HCT116 (cell line): ENCODE data around the gene SGCA. TPM values are rescaled to one million over a fixed set of nuclear protein-coding genes. Genes with fewer than 3 reads are reported as not detected.

Experiments used
- ATAC-seq: fragments of 200-7000 bp; cut with Tn5 transposase; 2 replicates; pipeline ENCODE4 v1.9.1; 2020; ENCODE audit warnings: mild to moderate bottlenecking, moderate library complexity
- BruUV-seq: library from RNA; stranded (reverse); fragments of 400-500 nt; replicated peaks from 2 replicates; lab custom pipeline; 2021; lab: Mats Ljungman, UMichigan
- CTCF ChIA-PET: fragments of 300-600 bp; sonication (Branson Sonifier 250); formaldehyde crosslinking; loops from one replicate; lab custom pipeline; 2021; ENCODE audit warnings: antibody characterized with exemption; lab: Charles Lee
- POLR2A ChIA-PET: fragments of 300-600, 350-600 bp; sonication (Branson Sonifier 250); formaldehyde crosslinking; loops from one replicate; lab custom pipeline; 2021; ENCODE audit warnings: antibody characterized with exemption; lab: Charles Lee
- RAD21 ChIA-PET, 2 experiments: fragments of 300-600 bp; sonication (Branson Sonifier 250); formaldehyde crosslinking; loops; one replicate each; lab custom pipeline; 2023; ENCODE audit warnings: low total read pairs in 2 of 2; ENCODE audit not compliant: uncharacterized antibody in 2 of 2, unreplicated experiment in 2 of 2, low non-redundant PET in 1 of 2; lab: Charles Lee
- DNase-seq: peaks from one replicate; pipeline ENCODE4 v3.0.0-alpha.2; 2010; ENCODE audit warnings: low read depth, low spot score
- H2AFZ ChIP-seq: fragments of 200-600 bp; shearing (Covaris generic), sonication (generic); 2 replicates; pipeline ENCODE4 v1.6.1; 2017; ENCODE audit warnings: low read depth, mixed run types, mixed read lengths, antibody characterized with exemption, low read length; ENCODE audit not compliant: poor library complexity, severe bottlenecking
- H3K27ac ChIP-seq: 2 replicates; pipeline ENCODE4 v1.5.1; 2012; ENCODE audit warnings: low read depth, low read length
- H3K27me3 ChIP-seq: fragments of 200-600 bp; sonication (generic); 2 replicates; pipeline ENCODE4 v1.6.1; 2016; ENCODE audit warnings: mixed run types, low read length, mixed read lengths; ENCODE audit not compliant: insufficient read depth
- H3K36me3 ChIP-seq, 2 experiments: fragments of 200-500 bp in 1 of 2; fragments of 200-600 bp in 1 of 2; sonication (Bioruptor generic) in 1 of 2; sonication (generic) in 1 of 2; 2 replicates each; pipeline versions ENCODE4 v1.5.1 to v1.6.1; 2014 to 2016; ENCODE audit warnings: low read length in 2 of 2, inconsistent platforms in 1 of 2, mixed read lengths in 1 of 2, mixed run types in 1 of 2; ENCODE audit not compliant: insufficient read depth in 2 of 2, control insufficient read depth in 1 of 2
- H3K4me1 ChIP-seq, 2 experiments: fragments of 200-600 bp in 1 of 2; sonication (generic) in 1 of 2; 2 replicates each; pipeline versions ENCODE4 v1.5.1 to v1.6.1; 2012 to 2017; ENCODE audit warnings: low read length in 2 of 2, inconsistent platforms in 1 of 2, mild to moderate bottlenecking in 1 of 2, mixed read lengths in 1 of 2, mixed run types in 1 of 2, moderate library complexity in 1 of 2; ENCODE audit not compliant: insufficient read depth in 2 of 2, control insufficient read depth in 1 of 2
- H3K4me2 ChIP-seq: fragments of 200-600 bp; sonication (generic); 2 replicates; pipeline ENCODE4 v1.6.1; 2017; ENCODE audit warnings: mixed run types, low read length, mixed read lengths
- H3K4me3 ChIP-seq, 2 experiments: fragments of 200-600 bp in 1 of 2; sonication (generic) in 1 of 2; replicated peaks in 1 of 2; 2 replicates each; pipeline ENCODE4 v1.5.1; 2011 to 2016; ENCODE audit warnings: low read length in 2 of 2, control low read depth in 1 of 2, low read depth in 1 of 2, mild to moderate bottlenecking in 1 of 2, mixed read lengths in 1 of 2, mixed run types in 1 of 2
- H3K79me2 ChIP-seq: fragments of 200-600 bp; sonication (generic); 2 replicates; pipeline ENCODE4 v1.6.1; 2017; ENCODE audit warnings: mild to moderate bottlenecking, mixed run types, low read length, moderate library complexity, mixed read lengths; ENCODE audit not compliant: insufficient read depth
- H3K9ac ChIP-seq: fragments of 200-600 bp; sonication (generic); 2 replicates; pipeline ENCODE4 v1.6.1; 2016; ENCODE audit warnings: low read length, mixed read lengths
- H3K9me2 ChIP-seq: fragments of 200-600 bp; sonication (generic), shearing (Covaris generic); 2 replicates; pipeline ENCODE4 v1.6.1; 2017; ENCODE audit warnings: mixed run types, mild to moderate bottlenecking, moderate library complexity; ENCODE audit not compliant: insufficient read depth
- H3K9me3 ChIP-seq, 2 experiments: fragments of 200-500 bp in 1 of 2; fragments of 200-600 bp in 1 of 2; sonication (Bioruptor generic) in 1 of 2; sonication (generic) in 1 of 2; 2 replicates each; pipeline ENCODE4 v1.6.1; 2014 to 2017; ENCODE audit warnings: low read length in 2 of 2, mixed read lengths in 2 of 2, inconsistent platforms in 1 of 2, low read depth in 1 of 2, mild to moderate bottlenecking in 1 of 2, mixed run types in 1 of 2, moderate library complexity in 1 of 2; ENCODE audit not compliant: control insufficient read depth in 1 of 2, insufficient read depth in 1 of 2
- H4K20me1 ChIP-seq: fragments of 200-600 bp; sonication (generic), shearing (Covaris generic); 2 replicates; pipeline ENCODE4 v1.6.1; 2017; ENCODE audit warnings: mixed run types, mild to moderate bottlenecking, moderate library complexity; ENCODE audit not compliant: insufficient read depth
- ATF3 ChIP-seq: IDR thresholded peaks from 2 replicates; pipeline ENCODE4 v1.6.1; 2012
- CBX3 ChIP-seq: IDR thresholded peaks from 2 replicates; pipeline ENCODE4 v1.6.1; 2012; ENCODE audit warnings: low read depth
- CTCF ChIP-seq, 3 experiments: fragments of 200-600 bp in 1 of 3; sonication (generic) in 1 of 3; IDR thresholded peaks in 2 of 3; conservative IDR thresholded peaks in 1 of 3; 2 replicates each; pipeline ENCODE4 v1.5.1; 2012 to 2017; ENCODE audit warnings: low read depth in 2 of 3, low read length in 2 of 3, antibody characterized with exemption in 1 of 3, borderline replicate concordance in 1 of 3, control low read depth in 1 of 3, mild to moderate bottlenecking in 1 of 3, mixed read lengths in 1 of 3, mixed run types in 1 of 3, moderate library complexity in 1 of 3; ENCODE audit not compliant: insufficient read depth in 1 of 3
- EGR1 ChIP-seq: IDR thresholded peaks from 2 replicates; pipeline ENCODE4 v1.6.1; 2012; ENCODE audit warnings: low read depth
- JUND ChIP-seq: IDR thresholded peaks from 2 replicates; pipeline ENCODE4 v1.6.1; 2012
- MAX ChIP-seq: IDR thresholded peaks from 2 replicates; pipeline ENCODE4 v1.6.1; 2012
- POLR2A ChIP-seq: IDR thresholded peaks from 2 replicates; pipeline ENCODE4 v1.7.0; 2011; ENCODE audit warnings: borderline replicate concordance; ENCODE audit not compliant: insufficient read depth, insufficient read length; ENCODE audit errors: extremely low read depth
- POLR2AphosphoS5 ChIP-seq: IDR thresholded peaks from 2 replicates; pipeline ENCODE4 v1.6.1; 2011; ENCODE audit warnings: mild to moderate bottlenecking, low read depth, low read length, moderate library complexity
- RAD21 ChIP-seq: IDR thresholded peaks from 2 replicates; pipeline ENCODE4 v1.6.1; 2012; ENCODE audit warnings: low read depth, mild to moderate bottlenecking
- TCF7L2 ChIP-seq: IDR thresholded peaks from 2 replicates; pipeline ENCODE4 v1.7.0; 2011; ENCODE audit warnings: borderline replicate concordance, inconsistent platforms; ENCODE audit not compliant: insufficient read depth, insufficient read length; ENCODE audit errors: extremely low read depth
- YY1 ChIP-seq: IDR thresholded peaks from 2 replicates; pipeline ENCODE4 v1.6.1; 2011; ENCODE audit warnings: low read length, low read depth, moderate library complexity, mild to moderate bottlenecking; ENCODE audit not compliant: insufficient replicate concordance; ENCODE audit errors: extremely low read depth
- ZFX ChIP-seq: fragments of 450-650 bp; IDR thresholded peaks from 2 replicates; pipeline ENCODE4 v1.6.1; 2017
- intact Hi-C: fragments of 100-400 bp; cut with micrococcal nuclease; formaldehyde crosslinking; loops from 2 replicates; pipeline ENCODE4 v1.10.0; 2022
- total RNA-seq: library from RNA; stranded (reverse); gene quantifications from one replicate; pipeline ENCODE4 v1.2.1, GENCODE V29; 2021; ENCODE audit not compliant: unreplicated experiment

The SGCA gene
- total RNA-seq, 1 experiment from 2014 or later: 0.37 TPM

- ChIA-PET RAD21 (interaction anchor here (0.6 to 2.3 kb wide), 5 partner anchors 9 to 95 kb away, joined by 4 to 13 read pairs (median 12); partner anchors contain the start of gene COL1A1 (in 1 of the 2)), POLR2A (interaction anchor here (0.8 to 2.7 kb wide), 7 partner anchors 9 to 32 kb away, joined by 3 to 18 read pairs (median 3); partner anchors contain the start of gene SGCA), CTCF (interaction anchor here (0.6 to 3.3 kb wide), 23 partner anchors 8 to 219 kb away, joined by 3 to 39 read pairs (median 5); partner anchors contain the start of genes COL1A1, LRRC59, SGCA and TMEM92)
- ATAC-seq (peak; percentile 94), DNase-seq (peak; percentile 90)
- intact Hi-C loops: no loop called here
- Histone ChIP-seq H3K9me2 (no peaks in the 10 kb centered on the region), H3K4me2 (peak overlapping the region; percentile 79), H3K4me1 (peaks cover 41 to 56% of the 10 kb centered on the region in 2 experiments), H2AFZ (peak overlapping the region; percentile 25), H3K27ac (peak overlapping the region; percentile 61), H3K9ac (peak overlapping the region; percentile 54), H3K4me3 (peak overlapping the region; percentile 22 to 43), H4K20me1 (no peaks in the 10 kb centered on the region), H3K27me3 (no peaks in the 10 kb centered on the region), H3K36me3 (no peaks in the 10 kb centered on the region), H3K79me2 (no peaks in the 10 kb centered on the region), H3K9me3 (no peaks in the 10 kb centered on the region)
- TF ChIP-seq JUND: no peak
- TF ChIP-seq POLR2A: no peak
- peak; percentile 80 to 96 (median 82) for TF ChIP-seq CTCF (IDR thresholded peaks at IDR 0.05 in 2 of 3, conservative IDR thresholded peaks at IDR 0.05 in 1 of 3; ENCODE audit: borderline replicate concordance in 1 of 3, insufficient read depth in 1 of 3, low read depth in 2 of 3, low read length in 2 of 3)
- peak; percentile 99 for TF ChIP-seq MAX
- peak; percentile 72 for TF ChIP-seq RAD21
- peak; percentile 73 for TF ChIP-seq POLR2AphosphoS5
- TF ChIP-seq TCF7L2: peak; percentile 43
- TF ChIP-seq ZFX: peak; percentile 36; the same call in 1 of the 2 replicates
- TF ChIP-seq YY1: peak; percentile 65
- no peak for TF ChIP-seq CBX3
- TF ChIP-seq ATF3: no peak
- TF ChIP-seq EGR1: no peak; the same call in 1 of the 2 replicates
- BruUV-seq: no TSS peak
Observed at GRCh38 chr17:50177983-50178834, 12.4 kb downstream of the SGCA start.
